CD4-positive, alpha-beta T cell treated with Interleukin-1 beta for 1 hour (primary cell): ENCODE measurements around the gene POLR2J2.
"Not testable (repeated sequence)": the region's sequence is repeated elsewhere in the genome, so short reads cannot be mapped to it uniquely, and the experiment has no call there.

Experiments used
- DNase-seq, 2 donors: peaks; one replicate each; pipeline ENCODE4 v3.0.0-alpha.2; 2020 to 2022

Gene POLR2J2

DNA sequence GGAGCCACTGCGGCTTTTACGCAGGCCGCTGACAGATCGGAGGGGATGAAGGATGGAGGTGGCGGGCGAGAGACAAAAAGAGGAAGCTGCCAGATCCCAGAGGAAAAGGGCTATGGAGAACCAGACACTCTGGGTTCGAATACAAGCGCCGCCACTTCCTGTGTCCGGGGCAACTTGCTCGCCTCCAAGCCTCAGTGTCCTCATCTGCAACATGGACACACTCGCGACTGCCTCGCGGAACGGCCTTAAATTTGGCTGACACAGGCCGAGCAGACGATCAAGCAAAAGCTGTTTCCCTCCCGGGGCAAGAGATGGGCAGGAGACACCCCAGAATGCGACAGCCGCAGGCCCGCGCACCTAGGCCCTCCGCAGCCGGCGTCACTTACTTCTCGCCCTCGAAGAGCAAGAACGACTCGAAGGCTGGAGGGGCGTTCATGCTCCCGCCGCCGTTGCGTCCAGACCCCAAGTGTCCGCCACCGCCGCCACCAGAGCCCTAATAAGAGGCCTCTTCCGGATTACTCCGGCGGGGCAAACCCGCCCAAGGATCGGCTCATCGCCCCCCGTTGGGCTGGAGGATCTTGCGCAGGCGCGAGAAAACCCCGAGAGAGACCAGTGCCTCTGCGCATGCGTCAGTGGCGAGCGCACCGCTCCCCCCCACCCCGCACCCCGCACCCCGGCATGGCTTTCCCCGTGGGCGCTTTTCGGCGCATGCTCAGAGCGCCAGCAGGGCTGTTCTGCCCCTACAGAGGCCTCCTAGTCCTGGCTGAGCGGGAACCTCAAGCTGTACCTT, at the start of gene POLR2J2:
Gene POLR2J2, minus strand, starts transcription at position 498 of the 790 bp plus-strand sequence. Its CDS starts 62 bp downstream, at position 436.
- peak in 1 of 2 donors; percentile 98 for DNase-seq

DNA sequence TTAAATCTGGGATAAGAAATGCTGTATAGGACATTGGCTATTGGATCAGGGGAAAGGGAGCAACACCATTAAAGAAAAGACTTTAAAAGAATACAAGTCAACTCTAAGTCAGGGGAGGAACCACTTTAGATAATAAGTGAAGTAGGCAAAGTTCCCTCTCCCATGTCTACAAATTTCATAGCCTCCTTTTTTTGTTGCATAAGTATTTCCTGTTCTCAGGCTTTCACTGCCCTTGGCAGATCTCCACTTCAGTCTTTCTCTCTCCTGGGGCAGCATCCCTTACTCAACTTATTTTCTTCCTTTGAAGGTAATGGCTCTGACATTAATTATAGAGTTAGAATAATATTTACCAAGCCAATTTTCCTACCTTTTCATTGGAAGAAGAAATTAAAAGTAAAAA, 47.0 kb upstream of the POLR2J2 start:
- not testable (repeated sequence) for DNase-seq

DNA sequence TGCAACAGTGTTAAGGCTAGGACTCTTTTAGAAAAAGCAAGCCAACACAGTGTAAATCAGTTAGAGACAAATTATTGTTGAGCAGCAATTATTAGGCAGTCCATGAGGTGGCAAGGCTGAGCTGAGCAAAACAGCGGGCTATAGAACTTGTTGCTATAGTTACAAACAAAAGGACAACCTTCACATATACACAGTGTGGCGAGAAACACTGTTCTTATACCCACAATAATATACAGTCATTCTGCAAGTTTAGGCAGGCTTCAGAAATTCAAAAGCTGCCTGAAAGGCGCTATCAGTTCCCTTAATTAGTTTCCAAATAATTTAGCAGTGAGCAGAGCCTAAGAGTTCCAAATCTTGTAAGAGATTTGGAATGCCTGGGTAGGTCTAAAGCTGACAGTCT, 44.3 kb upstream of the POLR2J2 start:
- peak in 1 of 2 donors; percentile 25 for DNase-seq

DNA sequence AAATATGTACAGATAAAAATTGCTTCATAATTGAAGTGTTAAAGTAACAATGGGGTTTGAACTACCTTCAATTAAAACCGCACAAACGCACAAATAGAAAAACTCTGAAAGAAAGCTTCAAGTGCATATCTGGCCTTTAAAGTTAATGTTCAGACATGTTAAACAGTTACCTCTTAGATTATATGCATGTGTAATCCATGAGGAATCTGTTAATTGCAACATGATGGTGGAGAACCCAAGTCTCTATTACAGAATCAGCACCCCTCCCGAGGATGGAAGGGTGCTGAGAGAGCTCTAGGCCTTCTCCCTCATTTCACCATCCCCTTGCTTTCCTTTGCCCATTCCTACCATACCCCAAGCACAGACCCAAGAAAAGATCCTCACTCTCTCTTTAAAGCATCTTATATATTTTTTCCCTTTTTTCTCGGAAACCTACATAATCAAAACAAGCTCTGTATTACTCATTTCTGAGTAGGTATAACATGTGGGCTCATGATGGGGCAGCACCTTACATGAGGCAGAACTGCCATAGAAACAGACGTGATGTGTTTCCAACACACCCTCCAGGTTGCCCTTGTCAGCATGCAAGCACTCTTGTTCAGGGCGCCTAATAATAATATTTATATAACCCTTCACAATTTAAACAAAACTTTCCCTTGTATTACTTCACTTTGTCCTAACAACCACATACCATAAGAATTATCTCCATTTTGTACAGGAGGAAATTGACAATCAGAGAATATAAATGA, 43.5 kb upstream of the POLR2J2 start:
- not testable (repeated sequence) for DNase-seq

DNA sequence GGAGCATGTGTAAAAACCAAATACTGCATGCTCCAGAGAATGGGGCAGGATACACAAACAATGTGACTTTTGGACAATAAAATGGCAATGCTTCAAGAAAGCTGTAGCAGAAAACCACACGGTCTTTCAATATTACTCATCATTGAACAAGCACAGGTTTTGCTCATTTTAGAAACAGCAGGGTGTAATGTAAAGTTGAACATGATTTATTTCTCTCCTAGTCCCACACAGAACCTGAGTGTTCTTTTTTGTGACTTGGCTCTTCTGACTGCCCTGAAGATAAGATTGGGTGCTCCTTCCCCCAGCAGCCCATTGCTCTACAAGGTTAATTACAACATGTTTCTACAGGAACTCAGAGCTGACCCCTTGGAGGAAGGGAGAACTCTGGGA, 42.2 kb upstream of the POLR2J2 start:
- not testable (repeated sequence) for DNase-seq

DNA sequence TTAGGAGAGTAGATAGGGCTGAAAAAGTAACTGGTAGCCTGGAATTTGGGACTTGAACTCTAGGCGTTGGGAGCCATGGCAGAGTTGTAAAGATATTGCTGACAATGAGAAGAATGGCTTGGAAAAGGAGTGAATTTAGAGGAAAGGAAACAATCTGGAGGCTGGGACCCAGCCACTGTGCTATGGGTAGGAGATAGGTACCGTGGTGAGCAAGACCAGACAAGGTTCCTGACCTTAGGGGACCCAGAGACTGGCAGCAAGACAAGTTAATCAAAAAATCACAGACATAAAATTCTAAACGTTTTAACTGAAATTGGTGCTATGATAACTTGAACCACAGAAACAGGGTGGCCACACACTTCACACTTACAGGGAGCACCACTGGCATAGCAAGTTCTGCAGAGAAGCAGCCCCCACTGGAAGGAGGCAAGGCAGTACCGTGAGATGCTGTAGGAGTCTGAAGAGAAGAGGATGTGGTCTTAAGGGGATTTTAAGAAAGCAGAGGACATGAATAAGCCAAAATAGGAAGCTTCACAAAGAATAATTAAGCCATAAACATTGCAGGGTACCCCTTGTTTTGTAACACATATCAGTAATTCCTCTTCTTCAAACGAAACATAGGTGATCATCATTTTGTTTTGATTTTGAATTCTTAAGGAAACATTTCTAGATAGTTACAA, 41.7 kb upstream of the POLR2J2 start:
- peak in 1 of 2 donors; percentile 9 for DNase-seq

DNA sequence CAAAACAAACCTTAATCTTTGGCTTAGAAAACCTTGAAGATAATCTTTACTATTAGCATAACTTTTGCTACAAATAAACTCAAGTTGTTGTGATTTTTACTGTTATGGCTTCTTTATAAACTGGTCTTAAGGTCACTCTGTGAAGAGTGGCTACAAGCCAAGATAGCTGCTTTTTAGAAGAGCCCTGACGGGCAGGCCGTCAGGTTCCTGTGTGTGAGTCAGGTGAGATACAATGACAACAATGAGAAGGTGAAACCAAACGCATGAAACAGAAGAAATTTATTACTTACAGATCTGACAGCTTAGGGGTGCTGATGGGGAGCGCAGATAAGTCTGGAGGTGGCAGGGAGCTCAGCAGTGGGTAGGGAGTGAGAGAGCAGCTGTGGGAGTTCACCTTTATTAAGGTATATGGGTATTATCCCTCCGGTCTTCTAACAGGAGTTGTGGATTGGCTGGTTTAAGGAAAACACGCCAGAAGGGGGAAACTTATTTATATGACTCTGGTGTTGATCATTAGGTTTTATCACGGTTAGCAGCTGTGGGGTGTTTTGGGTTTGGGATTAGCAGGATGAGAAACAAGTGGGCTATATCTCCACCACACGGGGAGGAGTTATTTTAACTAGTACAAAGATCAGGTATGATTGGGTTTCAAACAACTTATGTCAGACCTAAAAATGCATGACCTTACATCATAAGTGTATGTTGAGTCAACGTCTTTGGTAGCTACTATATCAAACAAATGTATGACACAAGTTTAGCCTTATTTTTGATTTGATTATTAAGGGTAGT, 27.7 kb upstream of the POLR2J2 start:
- not testable (repeated sequence) for DNase-seq

DNA sequence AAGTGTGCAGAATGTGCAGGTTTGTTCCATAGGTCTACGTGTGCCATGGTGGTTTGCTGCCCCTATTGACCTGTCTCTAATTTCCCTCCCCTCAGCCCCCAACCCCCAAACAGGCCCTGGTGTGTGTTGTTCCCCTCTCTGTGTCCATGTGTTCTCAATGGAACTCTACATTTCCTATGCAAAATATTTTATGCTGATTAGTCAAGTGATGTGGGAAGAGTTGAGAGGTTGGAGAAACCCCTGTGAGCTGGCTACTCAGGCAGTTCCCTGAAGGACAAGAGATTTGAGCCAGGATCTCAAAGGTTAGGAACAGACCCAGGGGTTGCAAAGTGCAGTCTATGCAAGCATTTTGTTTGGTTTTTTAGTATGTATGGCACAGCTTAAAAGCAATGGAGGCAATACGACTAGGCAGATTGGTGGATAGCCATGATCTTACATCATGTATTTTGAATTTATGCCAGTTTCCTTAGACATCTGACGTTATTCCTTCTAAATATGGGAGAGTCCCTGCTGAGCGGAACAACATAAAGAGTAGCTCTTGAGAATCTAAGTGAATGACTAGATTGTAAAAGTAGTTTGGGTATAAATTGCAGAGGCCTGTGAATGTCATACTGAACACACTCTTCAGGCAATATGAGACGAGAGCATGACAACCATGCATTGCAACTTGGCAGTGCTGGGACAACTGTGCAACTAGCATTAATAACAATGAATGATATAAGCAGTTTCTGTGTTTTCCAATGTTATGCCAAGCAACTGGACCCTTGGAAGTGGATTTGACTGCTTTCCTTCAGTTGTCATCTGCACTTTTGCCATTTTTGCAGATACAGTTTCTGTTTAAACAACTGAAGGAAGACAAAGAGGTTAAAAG, 26.4 kb upstream of the POLR2J2 start:
- not testable (repeated sequence) for DNase-seq

DNA sequence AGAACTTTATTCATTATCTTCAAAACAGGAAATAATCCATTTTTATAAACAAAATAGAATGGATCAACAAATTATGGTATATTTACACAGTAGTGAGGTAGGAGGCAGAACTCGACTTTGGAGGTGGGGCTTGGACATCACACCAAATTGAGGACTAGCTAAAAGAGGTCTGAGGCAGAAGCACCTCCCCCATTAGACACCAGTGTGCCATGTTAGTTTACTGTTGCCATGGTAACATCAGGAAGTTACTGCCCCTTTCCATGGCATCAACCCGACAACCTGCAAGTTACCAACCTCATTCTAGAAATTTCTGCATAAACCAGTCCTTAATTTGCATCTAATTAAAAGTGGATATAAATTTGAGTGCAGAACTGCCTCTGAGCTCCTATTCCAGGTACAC, 24.5 kb upstream of the POLR2J2 start:
- DNase-seq = not testable (repeated sequence)

DNA sequence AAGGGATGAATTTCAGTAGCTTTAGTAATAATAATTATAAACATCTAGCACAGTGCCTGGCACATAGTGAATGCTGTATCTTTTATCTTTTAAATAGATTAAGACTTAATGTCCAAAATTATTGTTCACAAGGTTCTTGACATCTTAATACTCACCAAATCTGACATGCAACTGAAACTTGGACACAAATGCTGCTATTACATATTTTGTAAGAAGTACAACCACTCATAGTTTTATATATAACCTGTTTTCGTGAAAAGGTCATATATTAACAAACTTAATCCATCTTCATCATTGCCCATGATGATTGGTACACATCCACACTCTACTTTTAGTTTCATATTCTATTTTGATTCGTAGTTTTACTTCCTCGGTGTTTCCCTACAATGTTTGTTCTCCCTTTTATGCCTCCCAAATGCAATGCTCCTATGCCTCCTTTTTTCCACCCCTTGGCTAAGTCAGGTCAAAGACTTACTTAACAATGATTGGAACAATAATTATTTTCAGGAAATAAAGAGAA, 23.6 kb upstream of the POLR2J2 start:
- DNase-seq = not testable (repeated sequence)

DNA sequence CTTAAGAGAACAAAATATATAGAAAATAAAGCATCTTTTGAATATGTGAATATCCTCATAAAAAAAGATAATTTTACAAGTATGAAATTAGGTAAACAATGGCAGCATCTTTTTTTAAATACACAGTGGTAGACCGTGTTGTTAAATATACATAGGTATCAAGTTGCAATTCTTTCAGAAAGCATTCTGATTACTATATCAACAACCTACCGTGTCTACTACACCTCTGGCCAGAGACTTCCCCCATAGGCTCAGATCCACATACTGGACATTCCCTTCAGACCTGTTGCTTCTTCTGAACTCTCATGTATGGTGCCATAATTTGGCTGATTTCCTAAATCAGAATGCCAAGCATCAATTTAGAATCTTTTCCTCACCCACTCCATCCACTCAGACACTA, 22.5 kb upstream of the POLR2J2 start:
- DNase-seq = not testable (repeated sequence)

DNA sequence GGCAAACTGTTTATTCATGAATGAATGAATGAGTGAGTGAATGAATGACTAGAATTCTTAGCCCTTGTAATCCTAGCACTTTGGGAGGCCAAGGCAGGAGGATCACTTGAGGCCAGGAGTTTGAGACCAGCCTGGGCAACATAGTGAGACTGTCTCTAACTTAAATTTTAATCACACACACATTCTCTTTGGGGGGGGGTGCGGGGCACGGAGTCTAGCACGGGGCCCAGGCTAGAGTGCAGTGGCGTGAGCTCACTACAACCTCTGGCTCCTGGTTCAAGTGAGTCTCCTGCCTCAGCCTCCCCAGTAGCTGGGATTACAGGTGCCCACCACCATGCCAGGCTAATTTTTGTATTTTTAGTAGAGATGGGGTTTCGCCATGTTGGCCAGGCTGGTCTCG, 19.1 kb upstream of the POLR2J2 start:
- not testable (repeated sequence) for DNase-seq

DNA sequence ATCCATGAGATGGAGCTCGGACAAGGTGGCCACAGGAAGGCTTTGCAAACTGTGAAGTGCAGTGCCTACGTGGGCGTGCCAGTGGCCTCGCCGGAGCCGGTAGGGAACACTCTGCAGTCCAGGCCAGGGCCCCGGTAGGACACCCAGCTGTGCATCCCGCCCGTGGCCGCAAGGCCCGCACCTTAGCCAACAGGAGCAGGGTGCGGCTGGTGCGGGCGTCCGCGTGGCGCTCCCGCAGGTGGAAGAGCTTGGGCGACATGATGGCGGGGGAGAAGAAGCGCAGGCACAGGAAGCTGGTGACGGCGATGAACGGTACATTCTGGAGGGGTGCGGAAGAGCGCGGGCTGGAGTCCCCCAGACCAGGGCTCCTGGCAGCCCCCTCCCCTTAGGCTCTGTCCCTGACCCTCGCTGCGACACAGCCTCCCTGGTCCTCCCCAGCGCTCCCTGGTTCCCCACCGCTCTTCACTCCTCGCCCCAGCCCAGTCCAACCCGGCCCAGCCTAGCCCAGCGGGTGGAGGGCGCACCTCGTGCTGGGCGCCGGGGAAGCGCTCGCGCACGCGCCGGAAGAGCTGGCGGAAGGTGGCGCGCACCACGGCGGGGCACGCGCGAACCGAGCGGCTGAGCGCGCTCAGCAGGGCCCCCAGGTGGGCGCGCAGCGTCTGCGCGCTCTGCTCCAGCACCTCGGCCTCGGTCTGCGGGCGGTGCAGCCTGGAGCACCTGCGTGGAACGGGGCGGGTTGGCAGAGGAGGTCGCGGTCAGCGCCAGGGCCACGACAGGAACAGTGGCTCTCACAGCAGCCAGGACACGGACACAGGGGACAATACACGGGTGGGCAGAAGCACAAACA, 18.2 kb upstream of the POLR2J2 start:
- not testable (repeated sequence) for DNase-seq

DNA sequence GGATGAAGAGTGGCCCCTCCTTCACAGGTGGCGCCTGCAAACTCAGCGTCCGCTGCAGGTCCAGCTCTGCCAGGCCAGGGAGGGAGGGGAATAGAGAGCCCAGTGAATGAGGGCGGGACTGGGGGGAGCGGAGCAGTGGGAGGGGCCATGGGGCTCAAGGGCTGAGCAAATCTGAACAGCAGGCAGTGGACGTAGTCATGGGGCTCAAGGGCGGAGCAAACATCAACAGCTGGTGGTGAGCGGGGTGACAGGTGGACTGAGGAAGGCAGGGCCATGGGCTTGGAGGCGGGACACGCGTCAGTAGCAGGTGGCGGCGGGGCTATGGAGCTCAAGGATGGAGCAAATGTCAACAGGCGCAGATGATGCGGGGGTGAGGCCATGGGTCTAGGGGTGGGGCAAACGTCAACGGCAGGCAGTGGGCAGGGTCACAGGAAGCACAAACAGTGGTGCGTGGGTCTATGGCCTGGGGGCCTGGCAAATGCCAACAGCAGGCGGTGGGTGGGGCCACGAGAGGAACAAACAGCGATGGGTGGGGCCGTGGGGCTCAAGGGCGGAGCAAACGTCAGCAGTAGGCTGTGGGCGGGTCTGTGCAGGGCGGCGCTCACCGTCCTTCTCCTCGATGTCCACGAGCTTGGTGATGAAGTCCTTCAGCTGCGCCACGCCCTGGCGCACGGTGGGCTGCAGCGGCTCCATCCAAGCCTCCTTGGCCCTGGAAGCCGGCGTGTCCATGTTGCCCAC, 17.0 kb upstream of the POLR2J2 start:
- not testable (repeated sequence) for DNase-seq

DNA sequence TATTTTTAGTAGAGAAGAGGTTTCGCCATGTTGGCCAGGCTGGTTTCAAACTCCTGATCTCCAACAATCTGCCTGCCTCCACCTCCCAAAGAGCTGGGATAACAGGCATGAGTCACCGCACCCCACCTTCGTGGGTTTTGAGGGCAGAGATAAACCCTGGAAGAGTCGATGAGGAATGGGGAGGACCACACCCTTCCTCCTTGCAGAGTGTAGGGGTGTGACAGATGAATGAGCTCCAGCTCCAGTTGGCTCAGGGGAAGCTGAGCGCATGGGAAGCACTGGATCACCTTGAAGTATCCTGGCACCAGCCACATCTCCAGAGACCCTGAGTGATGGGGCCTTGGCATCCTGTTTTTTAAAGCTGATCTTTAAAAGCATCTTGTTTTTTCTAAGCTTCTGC, 11.1 kb upstream of the POLR2J2 start:
- not testable (repeated sequence) for DNase-seq

DNA sequence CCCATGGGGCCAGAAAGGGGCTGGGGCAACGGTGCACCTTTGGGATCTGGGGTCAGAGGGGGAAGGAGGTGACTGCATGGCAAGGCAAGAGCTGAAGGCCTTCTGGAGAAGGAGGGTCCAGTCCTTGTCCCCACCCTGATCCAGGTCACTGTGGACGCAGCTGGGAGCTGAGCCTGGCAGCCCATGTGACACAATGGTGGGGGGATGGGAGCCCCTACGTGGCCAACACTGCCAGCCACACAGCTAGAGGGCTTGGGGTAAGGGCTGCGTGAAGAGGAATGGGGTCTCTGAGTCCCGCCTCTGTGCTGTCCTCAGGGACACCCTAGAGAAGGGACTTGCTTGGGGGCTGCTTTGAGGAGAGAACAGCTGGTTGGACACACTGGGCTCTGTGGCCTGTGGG, 9.3 kb upstream of the POLR2J2 start:
- not testable (repeated sequence) for DNase-seq

DNA sequence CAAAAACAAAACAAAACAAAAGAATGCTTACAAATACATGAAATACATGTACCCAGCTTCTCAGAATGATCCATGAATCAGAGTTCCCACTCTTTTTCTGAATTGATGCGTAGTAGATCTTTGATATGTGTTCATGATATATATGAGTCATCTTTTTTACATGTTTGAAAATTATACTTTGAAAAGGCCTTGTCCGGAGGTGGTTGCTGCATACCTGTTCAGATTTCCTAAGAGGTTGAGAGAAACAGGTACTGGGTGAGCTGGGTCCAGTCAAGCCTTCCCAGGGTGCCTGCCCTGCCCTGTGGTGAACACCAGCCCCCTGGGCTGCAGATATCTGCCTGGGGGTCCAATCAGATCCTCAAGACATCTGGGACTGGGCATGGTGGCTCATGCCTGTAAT, 4.1 kb upstream of the POLR2J2 start:
- DNase-seq = not testable (repeated sequence)

DNA sequence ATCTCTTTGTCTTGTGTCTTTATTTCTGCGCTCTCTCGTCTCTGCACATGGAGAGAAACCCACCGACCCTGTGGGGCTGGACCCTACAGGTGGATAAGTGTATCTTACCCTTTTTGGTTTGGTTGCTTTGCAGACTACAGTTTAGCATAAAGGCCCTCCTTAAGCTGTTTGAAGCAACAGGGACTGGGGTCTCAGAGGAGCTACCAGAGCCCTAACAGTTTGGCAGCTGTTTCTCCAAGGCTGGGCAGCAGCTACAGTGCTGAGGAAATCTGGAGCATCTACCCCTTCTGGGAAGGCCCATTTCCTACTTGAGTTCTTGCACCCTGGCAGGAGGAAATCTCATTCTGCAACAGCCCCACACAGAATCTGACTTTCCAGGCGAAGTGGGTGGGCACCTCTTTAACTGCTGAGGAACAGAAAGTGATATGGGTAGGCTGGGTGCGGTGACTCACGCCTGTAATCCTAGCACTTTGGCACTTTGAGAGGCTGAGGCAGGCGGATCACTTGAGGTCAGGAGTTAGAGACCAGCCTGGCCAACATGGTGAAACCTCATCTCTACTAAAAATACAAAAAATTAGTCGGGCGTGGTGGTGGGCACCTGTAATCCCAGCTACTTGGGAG, 2.1 kb upstream of the POLR2J2 start:
- DNase-seq = not testable (repeated sequence)

DNA sequence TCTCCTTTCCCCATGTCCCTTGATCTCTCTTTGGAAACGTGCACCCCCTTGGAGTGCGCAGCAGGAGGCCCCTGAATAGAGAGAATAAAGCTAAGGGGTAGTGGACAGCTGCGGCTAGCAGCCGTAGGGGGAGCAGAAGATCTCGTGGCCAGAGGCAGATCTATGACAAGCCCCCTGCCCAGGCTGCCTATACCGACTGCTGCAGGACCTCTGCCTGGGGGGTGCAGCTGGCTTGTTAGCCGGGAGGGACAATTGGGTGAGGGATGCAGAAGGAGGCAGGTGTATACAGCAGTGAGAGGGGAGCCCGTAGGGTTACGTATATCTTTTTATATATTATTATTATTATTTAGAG, 469 bp upstream of the POLR2J2 start:
- not testable (repeated sequence) for DNase-seq
